ENCODE measurements around the gene NPR1.
"Not testable (repeated sequence)": the region's sequence is repeated elsewhere in the genome, so short reads cannot be mapped to it uniquely, and the experiment has no call there.

The NPR1 gene

GRCh38 chr1:153649137-153649862 is 29.2 kb upstream of the NPR1 start:
- DNase-seq (ENCODE audit: low read depth in 2 of 3, low spot score in 1 of 3), result no peak

- DNase-seq (ENCODE audit: low read depth in 2 of 3, low spot score in 1 of 3), result no peak
Measured at GRCh38 chr1:153649863-153650235, 28.6 kb upstream of the NPR1 start.

GRCh38 chr1:153651771-153652170 is 26.7 kb upstream of the NPR1 start:
- DNase-seq (ENCODE audit: low read depth in 2 of 3, low spot score in 1 of 3), result no peak

DNA sequence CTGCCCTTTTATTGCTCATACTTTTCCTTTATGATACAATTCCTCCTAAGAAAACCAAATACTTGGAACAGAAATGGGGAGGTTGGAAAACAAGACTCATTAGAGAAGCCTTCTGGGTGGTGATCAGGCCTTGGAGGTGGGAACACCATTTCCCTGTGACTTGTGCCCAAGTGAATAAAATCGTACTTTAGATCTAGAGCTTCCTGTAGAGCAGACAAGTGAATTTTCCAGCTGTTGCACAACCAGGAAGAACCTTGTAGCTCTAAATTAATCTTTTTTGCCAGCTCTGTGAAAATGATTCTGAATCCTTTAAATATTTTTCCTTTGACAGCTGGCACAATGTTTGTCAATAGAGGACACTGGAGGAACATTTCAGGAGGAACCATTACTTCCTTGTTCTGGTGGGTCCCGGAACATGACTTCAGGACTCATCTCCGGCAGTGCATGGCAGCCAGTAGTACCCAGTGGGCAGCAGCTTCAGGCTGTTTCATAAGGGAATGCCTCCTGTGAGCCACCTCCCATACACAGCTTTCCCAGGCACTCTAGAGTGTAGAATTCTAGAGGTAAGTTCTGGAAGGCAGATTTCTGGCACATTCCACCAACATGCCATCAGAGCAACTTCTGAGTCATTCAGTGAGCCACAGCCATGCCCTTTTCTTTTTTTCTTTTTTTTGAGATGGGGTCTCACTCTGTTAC is 25.5 kb upstream of the NPR1 start:
- DNase-seq (ENCODE audit: low read depth in 2 of 3, low spot score in 1 of 3), result no peak

- DNase-seq (ENCODE audit: low read depth in 2 of 3, low spot score in 1 of 3), result no peak
Measured at GRCh38 chr1:153655333-153655732, 23.2 kb upstream of the NPR1 start.

DNA sequence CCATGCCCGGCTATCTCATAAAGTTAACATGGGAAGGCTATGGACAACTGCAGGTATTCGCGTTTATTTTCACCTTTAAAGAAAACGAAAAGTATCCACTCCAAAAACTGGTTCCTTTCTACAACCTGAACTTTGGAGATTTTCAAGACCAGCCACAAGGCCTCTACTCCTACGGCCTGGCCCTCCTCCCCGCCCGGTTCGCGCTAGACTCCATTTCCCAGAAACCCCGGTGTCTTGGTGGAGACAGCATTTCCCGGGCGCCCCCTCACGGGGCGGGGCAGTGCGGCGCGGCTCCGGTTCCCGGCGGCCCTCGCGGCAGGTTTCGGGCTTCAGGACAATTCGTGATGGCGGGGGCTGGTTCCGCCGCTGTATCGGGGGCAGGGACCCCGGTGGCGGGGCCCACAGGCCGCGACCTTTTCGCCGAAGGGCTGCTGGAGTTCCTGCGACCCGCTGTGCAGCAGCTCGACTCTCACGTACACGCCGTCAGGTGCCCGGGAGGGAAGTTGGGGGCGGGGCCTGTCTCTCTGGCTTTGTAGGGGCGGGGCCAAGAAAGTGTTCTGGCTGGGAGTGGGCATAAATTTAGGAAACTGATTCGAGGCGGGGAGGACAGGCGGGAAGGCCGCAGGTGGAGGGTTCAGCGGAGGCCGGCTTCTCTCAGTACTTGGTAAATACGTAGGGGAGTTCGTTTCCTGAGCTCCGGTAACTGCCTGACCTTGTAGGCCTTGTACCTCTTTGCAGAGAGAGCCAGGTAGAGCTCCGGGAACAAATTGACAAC is 19.9 kb upstream of the NPR1 start, which contains the start of gene SNAPIN:
TSS of gene SNAPIN (plus strand) at position 304 of the 775 bp plus-strand sequence. CDS start at position 345, 41 bp downstream.
- DNase-seq (ENCODE audit: low read depth in 2 of 3, low spot score in 1 of 3), result peak; percentile 84 to 90 (median 87)

DNA sequence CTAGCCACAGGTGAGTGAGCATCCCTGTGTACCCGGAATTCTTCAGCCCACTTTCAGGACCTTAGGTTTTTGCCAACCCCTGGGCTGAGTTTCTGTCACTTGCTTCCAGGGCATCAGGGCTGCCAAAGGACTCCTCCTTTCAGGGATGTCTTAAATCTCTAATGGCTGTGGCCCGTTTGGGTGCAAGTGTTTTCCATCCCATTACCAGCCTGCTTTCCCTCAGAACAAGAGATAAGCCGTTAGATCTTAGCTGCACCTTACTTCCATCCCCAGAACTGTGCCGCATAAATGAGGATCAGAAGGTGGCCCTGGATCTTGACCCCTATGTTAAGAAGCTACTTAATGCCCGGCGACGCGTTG is 19.3 kb upstream of the NPR1 start:
- no peak for DNase-seq (ENCODE audit: low read depth in 2 of 3, low spot score in 1 of 3)

DNA sequence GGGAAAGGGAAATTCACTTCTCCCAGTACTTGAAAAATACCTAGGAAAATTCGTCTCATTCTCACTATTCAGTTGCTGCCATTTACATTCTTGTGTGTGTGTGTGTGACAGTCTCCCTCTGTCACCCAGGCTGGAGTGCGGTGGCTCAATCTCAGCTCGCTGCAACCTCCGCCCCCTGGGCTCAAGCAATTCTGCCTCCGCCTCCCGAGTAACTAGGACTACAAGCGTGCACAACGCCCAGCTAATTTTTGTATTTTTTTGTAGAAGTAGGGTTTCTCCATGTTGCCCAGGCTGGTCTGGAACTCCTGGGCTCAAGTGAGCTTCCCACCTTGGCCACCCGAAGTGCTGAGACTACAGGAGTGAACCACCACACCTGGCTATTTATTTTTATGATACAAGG is 18.8 kb upstream of the NPR1 start:
- DNase-seq (ENCODE audit: low read depth in 2 of 3, low spot score in 1 of 3), result no peak

GRCh38 chr1:153661111-153661708 is 17.3 kb upstream of the NPR1 start:
- no peak for DNase-seq (ENCODE audit: low read depth in 2 of 3, low spot score in 1 of 3)

- DNase-seq (ENCODE audit: low read depth in 2 of 3, low spot score in 1 of 3), result no peak
Measured at GRCh38 chr1:153662269-153662668, 16.2 kb upstream of the NPR1 start.

DNA sequence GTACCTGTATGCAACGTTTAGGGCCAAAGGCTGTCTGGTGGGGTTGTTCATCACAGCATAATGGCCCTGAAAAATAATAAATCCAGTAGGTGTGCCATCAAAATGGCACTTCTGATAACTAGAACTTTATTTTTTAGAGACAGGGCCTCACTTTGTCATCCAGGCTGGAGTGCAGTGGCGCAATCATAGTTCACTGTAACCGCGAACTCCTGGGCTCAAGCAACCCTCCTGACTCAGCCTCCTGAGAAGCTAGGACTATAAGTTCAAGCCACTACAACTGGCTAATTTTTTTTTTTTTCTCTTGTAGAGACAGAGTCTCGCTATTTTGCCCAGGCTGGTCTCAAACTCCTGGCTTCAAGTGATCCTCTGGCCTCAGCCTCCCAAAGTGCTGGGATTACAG is 15.3 kb upstream of the NPR1 start:
- DNase-seq (ENCODE audit: low read depth in 2 of 3, low spot score in 1 of 3), result no peak

DNA sequence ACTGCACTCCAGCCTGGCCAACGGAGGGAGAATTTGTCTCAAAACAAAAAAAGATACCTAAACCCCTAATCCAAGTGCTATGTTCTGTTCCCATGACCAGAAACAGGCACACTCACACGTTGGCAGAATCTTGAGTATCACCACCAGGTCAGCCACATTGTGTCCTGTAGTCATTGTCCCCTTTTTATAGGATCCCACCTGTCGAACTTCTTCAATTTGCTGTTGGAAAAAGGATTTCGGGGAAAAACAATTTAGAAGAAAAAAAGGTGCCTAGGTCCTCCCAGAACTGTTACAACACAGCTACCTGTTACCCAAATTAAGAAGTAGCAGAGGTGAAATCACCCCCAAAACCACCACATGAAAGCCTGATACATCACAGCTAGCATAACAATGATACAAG is 11.0 kb upstream of the NPR1 start:
- no peak for DNase-seq (ENCODE audit: low read depth in 2 of 3, low spot score in 1 of 3)

GRCh38 chr1:153668672-153669071 is 9.8 kb upstream of the NPR1 start:
- not testable (repeated sequence) for DNase-seq (ENCODE audit: low read depth in 2 of 3, low spot score in 1 of 3)

GRCh38 chr1:153669606-153670005 is 8.9 kb upstream of the NPR1 start:
- DNase-seq (ENCODE audit: low read depth in 2 of 3, low spot score in 1 of 3), result no peak

DNA sequence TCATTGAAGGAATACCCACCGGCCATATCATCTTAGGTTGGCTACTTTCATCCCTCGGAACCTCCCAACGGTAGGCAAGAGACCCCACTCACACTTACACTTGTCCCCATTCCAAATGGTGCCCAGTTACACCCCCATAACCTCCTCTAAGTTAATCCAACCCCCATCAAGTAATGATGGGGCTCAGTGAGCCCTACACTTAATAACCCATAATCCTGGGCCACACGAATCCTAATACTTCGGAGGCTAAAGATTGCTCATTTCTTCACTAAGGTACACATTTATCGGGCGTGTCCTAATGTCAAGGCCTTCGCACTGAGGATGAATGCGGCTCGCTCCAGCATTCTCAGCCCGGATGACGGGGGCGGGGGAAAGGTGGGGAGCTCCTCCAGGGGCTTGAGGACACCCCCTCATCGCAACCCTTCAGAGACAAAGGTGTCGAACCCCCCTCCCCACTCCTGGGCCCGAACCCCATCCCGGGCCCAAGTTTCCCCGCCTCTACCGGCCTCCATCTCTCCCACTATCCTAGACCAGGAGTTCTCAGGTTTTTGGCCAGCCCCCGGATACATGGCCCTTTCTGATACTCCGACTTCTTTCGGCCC is 8.1 kb upstream of the NPR1 start:
- DNase-seq (ENCODE audit: low read depth in 2 of 3, low spot score in 1 of 3), result no peak

DNA sequence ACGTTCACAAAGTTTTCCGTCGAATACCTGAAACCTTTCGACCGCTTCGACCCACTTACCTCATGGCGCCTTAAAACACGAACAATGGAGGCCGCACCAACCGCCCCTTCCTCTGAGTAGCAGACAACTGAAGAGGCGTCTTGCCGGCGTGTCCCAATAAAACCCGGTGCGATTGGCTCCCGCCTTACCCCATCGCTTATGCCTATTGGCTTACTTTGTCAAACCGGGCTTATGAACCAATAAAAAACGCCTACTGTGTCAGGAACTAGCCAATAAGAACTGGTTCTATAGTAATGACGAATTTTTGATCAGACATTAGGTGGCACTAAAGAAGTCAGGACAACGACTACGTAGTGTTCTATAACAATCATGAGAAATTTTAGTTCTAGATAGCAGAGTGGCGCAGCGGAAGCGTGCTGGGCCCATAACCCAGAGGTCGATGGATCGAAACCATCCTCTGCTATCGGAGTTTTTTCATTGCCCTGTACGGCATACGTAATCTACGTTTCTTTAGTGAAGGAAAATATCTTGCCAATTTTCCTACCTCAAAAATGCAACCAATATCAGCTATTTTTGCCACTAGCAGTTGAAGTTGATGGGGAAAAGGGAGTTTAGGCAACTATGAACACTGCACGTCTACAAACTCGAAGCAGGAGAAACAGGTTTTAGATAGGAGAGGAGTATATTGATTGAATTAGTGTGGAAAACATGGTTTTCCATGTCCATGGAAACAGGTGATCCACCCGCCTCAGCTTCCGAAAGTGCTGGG is 7.4 kb upstream of the NPR1 start, which contains the start of gene ILF2:
TSS of gene ILF2 (minus strand) at position 135 of the 769 bp plus-strand sequence. CDS start at position 64, 71 bp downstream.
- peak; percentile 93 to 98 (median 98) for DNase-seq (ENCODE audit: low read depth in 2 of 3, low spot score in 1 of 3)

DNA sequence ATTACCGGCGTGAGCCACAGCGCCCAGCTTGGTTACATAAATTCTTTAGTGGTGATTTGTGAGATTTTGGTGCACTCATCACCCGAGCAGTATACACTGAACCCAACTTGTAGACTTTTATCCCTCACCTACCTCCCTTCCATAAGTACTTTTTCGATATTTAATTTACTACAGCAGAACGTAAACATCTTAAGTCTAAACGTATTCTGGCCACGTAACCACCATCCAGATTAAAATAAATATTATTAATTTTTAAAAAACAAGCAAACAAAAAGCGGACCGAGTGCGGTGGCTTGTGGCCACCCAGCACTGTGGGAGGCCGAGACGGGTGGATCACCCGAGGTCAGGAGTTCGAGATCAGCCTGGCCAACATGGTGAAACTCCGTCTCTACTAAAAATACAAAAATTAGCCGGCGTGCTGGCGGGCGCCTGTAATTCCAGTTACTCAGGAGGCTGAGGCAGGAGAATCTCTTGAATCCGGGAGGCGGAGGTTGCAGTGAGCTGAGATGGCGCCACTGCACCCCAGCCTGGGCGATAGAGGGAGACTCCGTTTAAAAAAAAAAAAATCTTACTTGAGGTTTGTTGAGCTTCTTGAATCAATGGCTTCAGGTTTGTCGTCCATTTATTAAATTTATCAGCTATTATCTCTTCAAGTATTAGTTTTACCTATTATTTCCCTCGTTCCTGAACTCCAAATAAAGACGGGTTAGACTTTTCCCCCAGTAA is 6.7 kb upstream of the NPR1 start:
- peak in 2 of 3 donors; percentile 49 to 55 for DNase-seq (ENCODE audit: low read depth in 2 of 3, low spot score in 1 of 3)

DNA sequence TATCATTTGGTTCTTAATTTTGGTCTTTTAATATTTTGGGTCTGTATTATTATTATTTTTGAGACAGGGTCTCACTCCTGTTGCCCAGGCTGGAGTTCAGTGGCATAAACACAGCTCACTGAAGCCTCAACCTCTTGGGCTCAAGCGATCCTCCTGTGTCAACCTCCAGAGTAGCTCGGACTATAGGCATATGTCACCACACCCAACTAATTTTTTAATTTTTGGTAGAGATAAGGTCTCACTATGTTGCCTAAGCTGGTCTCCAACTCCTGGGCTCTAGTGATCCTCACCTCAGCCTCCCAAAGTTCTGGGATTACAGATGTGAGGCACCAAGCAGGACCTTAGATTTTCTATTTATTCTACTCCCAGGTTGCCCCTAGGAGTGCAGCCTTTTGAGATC is 5.0 kb upstream of the NPR1 start:
- DNase-seq (ENCODE audit: low read depth in 2 of 3, low spot score in 1 of 3), result no peak

GRCh38 chr1:153677718-153678518 is 570 bp upstream of the NPR1 start:
- peak in 1 of 3 donors; percentile 50 for DNase-seq (ENCODE audit: low read depth in 2 of 3, low spot score in 1 of 3)
